ENCODE data around the gene LRP6. TPM values are rescaled to one million over a fixed set of nuclear protein-coding genes. Genes with fewer than 3 reads are reported as not detected.
A peak's percentile ranks its signal among the peaks of the same experiment; 100 is the strongest.

Gene LRP6
- polyA plus RNA-seq, 1 experiment: 18.4 TPM

GRCh38 chr12:12275874-12276273 is 9.0 kb upstream of the LRP6 start:
- H3K4me3 ChIP-seq (ENCODE audit: low read depth, low read length): no peak overlapping the region
- TF ChIP-seq, protein P1, sequence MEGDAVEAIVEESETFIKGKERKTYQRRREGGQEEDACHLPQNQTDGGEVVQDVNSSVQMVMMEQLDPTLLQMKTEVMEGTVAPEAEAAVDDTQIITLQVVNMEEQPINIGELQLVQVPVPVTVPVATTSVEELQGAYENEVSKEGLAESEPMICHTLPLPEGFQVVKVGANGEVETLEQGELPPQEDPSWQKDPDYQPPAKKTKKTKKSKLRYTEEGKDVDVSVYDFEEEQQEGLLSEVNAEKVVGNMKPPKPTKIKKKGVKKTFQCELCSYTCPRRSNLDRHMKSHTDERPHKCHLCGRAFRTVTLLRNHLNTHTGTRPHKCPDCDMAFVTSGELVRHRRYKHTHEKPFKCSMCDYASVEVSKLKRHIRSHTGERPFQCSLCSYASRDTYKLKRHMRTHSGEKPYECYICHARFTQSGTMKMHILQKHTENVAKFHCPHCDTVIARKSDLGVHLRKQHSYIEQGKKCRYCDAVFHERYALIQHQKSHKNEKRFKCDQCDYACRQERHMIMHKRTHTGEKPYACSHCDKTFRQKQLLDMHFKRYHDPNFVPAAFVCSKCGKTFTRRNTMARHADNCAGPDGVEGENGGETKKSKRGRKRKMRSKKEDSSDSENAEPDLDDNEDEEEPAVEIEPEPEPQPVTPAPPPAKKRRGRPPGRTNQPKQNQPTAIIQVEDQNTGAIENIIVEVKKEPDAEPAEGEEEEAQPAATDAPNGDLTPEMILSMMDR (IDR thresholded peaks at IDR 0.05; ENCODE audit: low read depth, low read length): no peak
- H3K27me3 ChIP-seq (ENCODE audit: control insufficient read depth, insufficient read depth, low read length): no peaks in the 10 kb centered on the region
- ChIA-PET CTCF (no interaction called here), POLR2A (no interaction called here)
- H3K9me3 ChIP-seq (ENCODE audit: control insufficient read depth, insufficient read depth, low read length): peaks cover 8% of the 10 kb centered on the region; the same call in 1 of the 2 replicates
- no peak overlapping the region for H3K27ac ChIP-seq (ENCODE audit: low read depth, low read length)
- no peak for DNase-seq (ENCODE audit: low read depth, low spot score)

DNA sequence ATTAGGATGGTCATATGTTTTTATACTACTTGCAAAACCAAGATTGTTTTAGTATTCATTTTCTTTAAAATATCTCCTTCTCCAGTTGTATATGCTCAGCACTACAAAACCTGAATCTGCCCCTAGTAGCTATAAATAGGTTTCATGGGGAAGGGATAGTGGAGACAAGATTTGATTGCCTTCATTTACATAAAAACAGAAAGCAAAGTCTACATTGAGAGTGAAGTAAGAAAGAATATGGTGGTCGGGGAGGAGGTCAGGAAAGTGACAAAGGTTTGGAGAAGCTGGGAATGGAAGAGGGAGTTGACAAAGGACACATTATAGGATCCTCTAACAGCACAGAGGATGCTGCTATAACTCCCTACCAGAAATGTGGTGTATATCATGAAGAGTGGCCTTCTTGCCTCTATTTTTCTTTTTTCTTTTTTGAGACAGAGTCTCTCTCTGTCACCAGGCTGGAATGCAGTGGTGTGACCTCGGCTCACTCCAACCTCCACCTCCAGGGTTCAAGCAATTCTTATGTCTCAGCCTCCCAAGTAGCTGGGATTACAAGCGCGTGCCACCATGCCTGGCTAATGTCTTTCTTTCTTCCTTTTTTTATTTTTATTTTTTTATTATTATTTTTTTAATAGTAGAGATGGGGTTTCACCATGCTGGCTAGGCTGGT is 6.6 kb upstream of the LRP6 start:
- no peak for DNase-seq (ENCODE audit: low read depth, low spot score)
- peaks cover 8% of the 10 kb centered on the region; the same call in 1 of the 2 replicates for H3K9me3 ChIP-seq (ENCODE audit: control insufficient read depth, insufficient read depth, low read length)
- POLR2A ChIA-PET: no interaction called here
- no peak overlapping the region for H3K4me3 ChIP-seq (ENCODE audit: low read depth, low read length)
- TF ChIP-seq, protein P1 (IDR thresholded peaks at IDR 0.05; ENCODE audit: low read depth, low read length): no peak
- CTCF ChIA-PET: interaction anchor here (0.7 kb wide), 1 partner anchor 77 kb away, joined by 3 read pairs; the partner anchor contains the start of gene MANSC1
- peak overlapping the region; percentile 47 for H3K27ac ChIP-seq (ENCODE audit: low read depth, low read length)
- no peaks in the 10 kb centered on the region for H3K27me3 ChIP-seq (ENCODE audit: control insufficient read depth, insufficient read depth, low read length)

- POLR2A ChIA-PET: no interaction called here
- H3K27ac ChIP-seq (ENCODE audit: low read depth, low read length): peak overlapping the region; percentile 47
- no peak overlapping the region for H3K4me3 ChIP-seq (ENCODE audit: low read depth, low read length)
- peaks cover 8% of the 10 kb centered on the region; the same call in 1 of the 2 replicates for H3K9me3 ChIP-seq (ENCODE audit: control insufficient read depth, insufficient read depth, low read length)
- TF ChIP-seq, protein P1 (IDR thresholded peaks at IDR 0.05; ENCODE audit: low read depth, low read length): no peak
- CTCF ChIA-PET: interaction anchor here (0.7 kb wide), 1 partner anchor 77 kb away, joined by 3 read pairs; the partner anchor contains the start of gene MANSC1
- no peaks in the 10 kb centered on the region for H3K27me3 ChIP-seq (ENCODE audit: control insufficient read depth, insufficient read depth, low read length)
- DNase-seq (ENCODE audit: low read depth, low spot score): no peak
Measured at GRCh38 chr12:12272869-12273268, 6.0 kb upstream of the LRP6 start.

GRCh38 chr12:12270226-12270625 is 3.4 kb upstream of the LRP6 start:
- Histone ChIP-seq H3K27me3 (ENCODE audit: control insufficient read depth, insufficient read depth, low read length) (no peaks in the 10 kb centered on the region), H3K4me3 (ENCODE audit: low read depth, low read length) (no peak overlapping the region), H3K9me3 (ENCODE audit: control insufficient read depth, insufficient read depth, low read length) (no peaks in the 10 kb centered on the region), H3K27ac (ENCODE audit: low read depth, low read length) (no peak overlapping the region)
- ChIA-PET POLR2A (interaction anchor here (0.6 to 0.7 kb wide), 2 partner anchors 13 to 14 kb away, joined by 4 to 12 read pairs; no protein-coding TSS in a partner anchor), CTCF (interaction anchor here (0.6 to 1.2 kb wide), 3 partner anchors 57 to 467 kb away, joined by 3 to 5 read pairs (median 4); no protein-coding TSS in a partner anchor)
- no peak for DNase-seq (ENCODE audit: low read depth, low spot score)
- TF ChIP-seq, protein P1 (IDR thresholded peaks at IDR 0.05; ENCODE audit: low read depth, low read length): no peak

- CTCF ChIA-PET: interaction anchor here (0.8 kb wide), 1 partner anchor 59 kb away, joined by 3 read pairs; no protein-coding TSS in a partner anchor
- Histone ChIP-seq H3K4me3 (ENCODE audit: low read depth, low read length) (peak overlapping the region; percentile 99), H3K9me3 (ENCODE audit: control insufficient read depth, insufficient read depth, low read length) (no peaks in the 10 kb centered on the region), H3K27me3 (ENCODE audit: control insufficient read depth, insufficient read depth, low read length) (no peaks in the 10 kb centered on the region), H3K27ac (ENCODE audit: low read depth, low read length) (peak overlapping the region; percentile 100)
- TF ChIP-seq, protein P1 (IDR thresholded peaks at IDR 0.05; ENCODE audit: low read depth, low read length): no peak
- POLR2A ChIA-PET: interaction anchor here (1.1 to 1.5 kb wide), 3 partner anchors 53 to 109 kb away, joined by 3 to 8 read pairs (median 6); partner anchors contain the start of gene BORCS5
- no peak for DNase-seq (ENCODE audit: low read depth, low spot score)
Measured at GRCh38 chr12:12267742-12268200, 927 bp upstream of the LRP6 start.
